PFSK-1 (cell line): ENCODE data around the gene SDC4.

Source experiments
- FOXP2 ChIP-seq: optimal IDR thresholded peaks from 2 replicates; pipeline ENCODE3; 2011; ENCODE audit warnings: borderline replicate concordance, control low read depth, inconsistent platforms; ENCODE audit not compliant: insufficient read depth; ENCODE audit errors: extremely low read length, extremely low read depth
- POLR2AphosphoS5 ChIP-seq: IDR thresholded peaks from 2 replicates; pipeline ENCODE4 v1.6.1; 2012; ENCODE audit warnings: low read depth, mild to moderate bottlenecking, control low read depth, low read length, moderate library complexity
- REST ChIP-seq, 2 experiments: IDR thresholded peaks; 2 replicates each; pipeline versions ENCODE4 v1.6.1 to v1.8.0; 2011 to 2012; ENCODE audit warnings: low read depth in 2 of 2, low read length in 2 of 2, control low read depth in 1 of 2, inconsistent platforms in 1 of 2, mild to moderate bottlenecking in 1 of 2, moderate library complexity in 1 of 2; ENCODE audit not compliant: insufficient read depth in 1 of 2
- SIN3A ChIP-seq: IDR thresholded peaks from 2 replicates; pipeline ENCODE4 v1.6.1; 2012; ENCODE audit warnings: mild to moderate bottlenecking, low read length, moderate library complexity, borderline replicate concordance; ENCODE audit not compliant: insufficient read depth
- TAF1 ChIP-seq: IDR thresholded peaks from 2 replicates; pipeline ENCODE4 v1.6.1; 2012; ENCODE audit warnings: low read length, control low read depth, borderline replicate concordance; ENCODE audit not compliant: insufficient read depth

Gene SDC4

GRCh38 chr20:45370571-45371160, 22.4 kb upstream of the SDC4 start:
- TF ChIP-seq POLR2AphosphoS5 = no peak
- TF ChIP-seq SIN3A = no peak
- no peak for TF ChIP-seq REST (IDR thresholded peaks at IDR 0.05; ENCODE audit: insufficient read depth in 1 of 2, low read depth in 2 of 2, low read length in 2 of 2)
- TF ChIP-seq TAF1 = no peak
- TF ChIP-seq FOXP2 = no peak

GRCh38 chr20:45368221-45368980, 20.2 kb upstream of the SDC4 start:
- no peak for TF ChIP-seq REST (IDR thresholded peaks at IDR 0.05; ENCODE audit: insufficient read depth in 1 of 2, low read depth in 2 of 2, low read length in 2 of 2)
- no peak for TF ChIP-seq TAF1
- no peak for TF ChIP-seq SIN3A
- no peak for TF ChIP-seq POLR2AphosphoS5
- no peak for TF ChIP-seq FOXP2

GRCh38 chr20:45367126-45367525, 18.9 kb upstream of the SDC4 start:
- TF ChIP-seq SIN3A = no peak

- TF ChIP-seq POLR2AphosphoS5 (no peak), TAF1 (no peak), FOXP2 (no peak), SIN3A (no peak), REST (IDR thresholded peaks at IDR 0.05; ENCODE audit: insufficient read depth in 1 of 2, low read depth in 2 of 2, low read length in 2 of 2) (no peak)
Observed at GRCh38 chr20:45366631-45367030, 18.4 kb upstream of the SDC4 start.

GRCh38 chr20:45366192-45366591, 18.0 kb upstream of the SDC4 start:
- TF ChIP-seq SIN3A (no peak), FOXP2 (no peak), POLR2AphosphoS5 (no peak), REST (IDR thresholded peaks at IDR 0.05; ENCODE audit: insufficient read depth in 1 of 2, low read depth in 2 of 2, low read length in 2 of 2) (no peak), TAF1 (no peak)
